ENCODE results near the gene HOXB3.

DNA sequence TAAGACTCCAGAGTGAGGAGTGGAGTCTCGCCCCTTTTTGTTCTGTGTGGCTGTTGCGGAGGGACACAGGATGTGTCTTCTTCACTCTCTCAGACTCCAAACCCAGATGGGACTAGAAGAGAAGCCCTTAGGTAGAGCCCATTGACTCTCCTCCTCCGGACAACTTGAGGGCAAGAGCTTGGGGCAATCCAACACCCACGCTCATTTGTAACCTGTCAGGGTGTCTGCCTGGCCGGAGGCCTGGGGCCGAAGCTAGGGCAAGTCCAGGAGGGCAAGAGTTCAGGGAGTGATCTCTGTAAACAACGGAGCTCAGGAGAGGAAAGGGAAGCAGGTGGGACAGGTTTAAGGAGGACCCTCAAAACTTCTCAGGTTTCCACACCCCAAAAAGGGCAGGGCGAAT, 57.8 kb downstream of the HOXB3 start:
- TF ChIP-seq, protein P1, sequence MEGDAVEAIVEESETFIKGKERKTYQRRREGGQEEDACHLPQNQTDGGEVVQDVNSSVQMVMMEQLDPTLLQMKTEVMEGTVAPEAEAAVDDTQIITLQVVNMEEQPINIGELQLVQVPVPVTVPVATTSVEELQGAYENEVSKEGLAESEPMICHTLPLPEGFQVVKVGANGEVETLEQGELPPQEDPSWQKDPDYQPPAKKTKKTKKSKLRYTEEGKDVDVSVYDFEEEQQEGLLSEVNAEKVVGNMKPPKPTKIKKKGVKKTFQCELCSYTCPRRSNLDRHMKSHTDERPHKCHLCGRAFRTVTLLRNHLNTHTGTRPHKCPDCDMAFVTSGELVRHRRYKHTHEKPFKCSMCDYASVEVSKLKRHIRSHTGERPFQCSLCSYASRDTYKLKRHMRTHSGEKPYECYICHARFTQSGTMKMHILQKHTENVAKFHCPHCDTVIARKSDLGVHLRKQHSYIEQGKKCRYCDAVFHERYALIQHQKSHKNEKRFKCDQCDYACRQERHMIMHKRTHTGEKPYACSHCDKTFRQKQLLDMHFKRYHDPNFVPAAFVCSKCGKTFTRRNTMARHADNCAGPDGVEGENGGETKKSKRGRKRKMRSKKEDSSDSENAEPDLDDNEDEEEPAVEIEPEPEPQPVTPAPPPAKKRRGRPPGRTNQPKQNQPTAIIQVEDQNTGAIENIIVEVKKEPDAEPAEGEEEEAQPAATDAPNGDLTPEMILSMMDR (IDR thresholded peaks at IDR 0.05): no peak
- no peak for TF ChIP-seq EZH2 (IDR thresholded peaks at IDR 0.05)

Measured in neural progenitor cell (in vitro differentiated cells).